ENCODE data around the gene CPZ.

CPZ gene

GRCh38 chr4:8606476-8606875 is 13.9 kb downstream of the CPZ start:
- H3K9ac ChIP-seq (ENCODE audit: low read depth, low read length), result no peak overlapping the region
- H3K27ac ChIP-seq (ENCODE audit: low read depth, low read length), result no peak overlapping the region
- no peaks in the 10 kb centered on the region for H3K9me3 ChIP-seq (ENCODE audit: control insufficient read depth, insufficient read depth, low read length)
- H3K4me1 ChIP-seq (ENCODE audit: control insufficient read depth, insufficient read depth, low read length), result no peaks in the 10 kb centered on the region; the same call in 1 of the 2 replicates
- H3K27me3 ChIP-seq (ENCODE audit: control insufficient read depth, insufficient read depth, low read length), result no peaks in the 10 kb centered on the region
- peaks cover 25% of the 10 kb centered on the region for H3K36me3 ChIP-seq (ENCODE audit: control insufficient read depth, insufficient read depth, low read length)
- no peak overlapping the region for H3K4me3 ChIP-seq (ENCODE audit: low read depth, low read length)

GRCh38 chr4:8606966-8607365 is 14.4 kb downstream of the CPZ start:
- Histone ChIP-seq H3K27me3 (ENCODE audit: control insufficient read depth, insufficient read depth, low read length) (no peaks in the 10 kb centered on the region), H3K9ac (ENCODE audit: low read depth, low read length) (no peak overlapping the region), H3K9me3 (ENCODE audit: control insufficient read depth, insufficient read depth, low read length) (no peaks in the 10 kb centered on the region), H3K4me3 (ENCODE audit: low read depth, low read length) (no peak overlapping the region), H3K4me1 (ENCODE audit: control insufficient read depth, insufficient read depth, low read length) (no peaks in the 10 kb centered on the region; the same call in 1 of the 2 replicates), H3K27ac (ENCODE audit: low read depth, low read length) (no peak overlapping the region), H3K36me3 (ENCODE audit: control insufficient read depth, insufficient read depth, low read length) (peaks cover 20% of the 10 kb centered on the region)

DNA sequence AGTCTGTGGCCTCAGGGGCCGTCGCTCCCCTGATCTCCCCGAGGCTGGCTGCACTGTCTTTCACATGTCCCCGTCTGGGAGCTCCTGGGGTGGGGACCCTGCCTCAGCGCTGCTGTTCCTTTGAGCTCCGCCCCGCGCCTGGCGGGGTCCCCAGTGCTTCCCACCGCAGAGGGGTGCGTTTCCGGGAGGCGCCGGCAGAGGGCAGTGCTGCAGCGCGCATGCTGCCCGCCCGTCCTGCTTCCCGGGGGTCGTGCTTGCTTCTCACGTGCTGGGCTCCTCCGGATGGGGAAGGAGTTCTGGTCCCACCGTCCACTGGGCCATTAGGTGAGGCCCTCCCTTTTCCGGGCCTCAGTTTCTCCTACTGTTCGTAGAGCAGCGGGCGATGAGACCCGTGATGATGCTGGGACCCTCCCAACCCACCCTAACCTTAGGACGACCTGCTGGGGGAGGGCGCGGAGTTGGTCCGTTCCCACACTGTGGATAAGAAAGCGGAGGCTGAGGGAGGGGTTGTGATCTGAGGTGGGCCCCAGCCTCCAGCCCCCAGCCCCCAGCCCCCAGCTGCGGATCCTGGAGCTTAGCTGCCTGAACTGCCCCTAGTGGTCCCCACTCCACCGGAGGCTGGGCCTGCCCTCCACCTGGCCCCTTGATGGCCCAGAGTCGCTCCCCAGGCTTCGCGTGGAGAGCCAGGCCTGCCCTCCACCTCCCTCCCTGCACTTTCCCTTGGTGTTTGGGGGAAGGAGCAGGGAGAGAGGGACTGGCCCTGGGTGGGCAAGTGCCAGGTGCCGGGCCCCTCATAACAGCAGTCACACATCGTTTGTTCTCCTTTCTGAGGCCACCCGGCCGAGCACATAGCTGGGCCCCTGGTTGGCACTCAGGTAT is 15.3 kb downstream of the CPZ start:
- peaks cover 14% of the 10 kb centered on the region for H3K36me3 ChIP-seq (ENCODE audit: control insufficient read depth, insufficient read depth, low read length)
- H3K9me3 ChIP-seq (ENCODE audit: control insufficient read depth, insufficient read depth, low read length), result no peaks in the 10 kb centered on the region
- no peak overlapping the region for H3K27ac ChIP-seq (ENCODE audit: low read depth, low read length)
- H3K27me3 ChIP-seq (ENCODE audit: control insufficient read depth, insufficient read depth, low read length), result no peaks in the 10 kb centered on the region
- H3K4me1 ChIP-seq (ENCODE audit: control insufficient read depth, insufficient read depth, low read length), result no peaks in the 10 kb centered on the region; the same call in 1 of the 2 replicates
- H3K9ac ChIP-seq (ENCODE audit: low read depth, low read length), result no peak overlapping the region
- no peak overlapping the region for H3K4me3 ChIP-seq (ENCODE audit: low read depth, low read length)

GRCh38 chr4:8608714-8609391 is 16.3 kb downstream of the CPZ start:
- no peaks in the 10 kb centered on the region for H3K9me3 ChIP-seq (ENCODE audit: control insufficient read depth, insufficient read depth, low read length)
- no peak overlapping the region for H3K9ac ChIP-seq (ENCODE audit: low read depth, low read length)
- H3K27ac ChIP-seq (ENCODE audit: low read depth, low read length), result no peak overlapping the region
- no peak overlapping the region for H3K4me3 ChIP-seq (ENCODE audit: low read depth, low read length)
- no peaks in the 10 kb centered on the region for H3K27me3 ChIP-seq (ENCODE audit: control insufficient read depth, insufficient read depth, low read length)
- H3K4me1 ChIP-seq (ENCODE audit: control insufficient read depth, insufficient read depth, low read length), result no peaks in the 10 kb centered on the region; the same call in 1 of the 2 replicates
- peaks cover 16% of the 10 kb centered on the region for H3K36me3 ChIP-seq (ENCODE audit: control insufficient read depth, insufficient read depth, low read length)

DNA sequence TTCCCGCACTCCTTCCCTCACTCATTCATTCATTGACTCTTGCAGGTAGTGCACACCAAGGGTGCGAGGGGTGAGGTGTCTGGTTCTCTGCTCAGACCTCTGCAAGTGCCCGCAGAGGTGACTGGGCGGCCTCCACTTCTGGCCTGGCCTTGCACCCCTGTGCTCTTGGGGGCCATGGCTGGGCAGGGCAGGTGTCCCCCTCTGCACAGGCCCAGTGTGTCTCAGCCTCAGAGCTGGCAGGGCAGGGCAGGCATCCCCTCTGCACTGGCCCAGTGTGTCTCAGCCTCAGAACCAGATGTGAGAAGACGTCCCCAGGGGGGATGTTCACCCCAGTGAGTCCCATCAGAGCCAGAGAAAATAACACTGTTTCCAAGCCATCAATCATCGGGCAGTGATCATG is 16.8 kb downstream of the CPZ start:
- Histone ChIP-seq H3K36me3 (ENCODE audit: control insufficient read depth, insufficient read depth, low read length) (peaks cover 22% of the 10 kb centered on the region), H3K4me1 (ENCODE audit: control insufficient read depth, insufficient read depth, low read length) (no peaks in the 10 kb centered on the region; the same call in 1 of the 2 replicates), H3K9me3 (ENCODE audit: control insufficient read depth, insufficient read depth, low read length) (no peaks in the 10 kb centered on the region), H3K9ac (ENCODE audit: low read depth, low read length) (no peak overlapping the region), H3K4me3 (ENCODE audit: low read depth, low read length) (no peak overlapping the region), H3K27ac (ENCODE audit: low read depth, low read length) (no peak overlapping the region), H3K27me3 (ENCODE audit: control insufficient read depth, insufficient read depth, low read length) (no peaks in the 10 kb centered on the region)

DNA sequence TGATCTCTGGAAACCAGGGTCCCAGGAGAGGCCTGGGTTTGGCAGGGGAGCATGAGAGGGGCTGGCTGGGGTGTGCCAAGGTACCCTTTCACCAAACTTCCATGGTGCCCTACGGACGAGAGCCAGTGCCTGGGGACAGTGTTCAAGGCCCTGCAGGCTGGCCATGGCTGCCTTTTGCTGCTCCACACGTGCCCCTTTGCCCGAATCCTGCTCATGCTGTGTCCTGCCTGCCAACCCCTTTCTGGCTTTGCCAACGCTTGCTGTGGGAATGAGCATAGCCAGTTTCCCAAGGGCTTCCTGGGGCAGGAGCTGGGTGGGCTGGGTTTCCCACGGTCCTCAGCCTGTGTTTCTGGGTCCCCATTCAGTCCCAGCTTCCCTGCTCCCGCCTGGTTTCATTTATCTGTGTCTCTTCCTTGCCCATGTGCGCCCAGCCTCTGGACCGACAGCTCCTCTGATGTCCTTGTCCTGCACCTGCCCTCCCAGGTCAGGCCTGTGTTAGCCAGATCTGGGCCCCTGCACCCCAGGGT is 17.3 kb downstream of the CPZ start:
- peaks cover 25% of the 10 kb centered on the region for H3K36me3 ChIP-seq (ENCODE audit: control insufficient read depth, insufficient read depth, low read length)
- H3K9ac ChIP-seq (ENCODE audit: low read depth, low read length), result no peak overlapping the region
- H3K4me1 ChIP-seq (ENCODE audit: control insufficient read depth, insufficient read depth, low read length), result no peaks in the 10 kb centered on the region; the same call in 1 of the 2 replicates
- no peak overlapping the region for H3K4me3 ChIP-seq (ENCODE audit: low read depth, low read length)
- H3K27ac ChIP-seq (ENCODE audit: low read depth, low read length), result no peak overlapping the region
- H3K27me3 ChIP-seq (ENCODE audit: control insufficient read depth, insufficient read depth, low read length), result no peaks in the 10 kb centered on the region
- no peaks in the 10 kb centered on the region for H3K9me3 ChIP-seq (ENCODE audit: control insufficient read depth, insufficient read depth, low read length)

- Histone ChIP-seq H3K9ac (ENCODE audit: low read depth, low read length) (no peak overlapping the region), H3K4me1 (ENCODE audit: control insufficient read depth, insufficient read depth, low read length) (no peaks in the 10 kb centered on the region; the same call in 1 of the 2 replicates), H3K4me3 (ENCODE audit: low read depth, low read length) (no peak overlapping the region), H3K27me3 (ENCODE audit: control insufficient read depth, insufficient read depth, low read length) (no peaks in the 10 kb centered on the region), H3K36me3 (ENCODE audit: control insufficient read depth, insufficient read depth, low read length) (peaks cover 27% of the 10 kb centered on the region), H3K27ac (ENCODE audit: low read depth, low read length) (no peak overlapping the region), H3K9me3 (ENCODE audit: control insufficient read depth, insufficient read depth, low read length) (no peaks in the 10 kb centered on the region)
Observed at GRCh38 chr4:8610858-8611616, 18.5 kb downstream of the CPZ start.

GRCh38 chr4:8612646-8613045 is 20.1 kb downstream of the CPZ start:
- Histone ChIP-seq H3K9ac (ENCODE audit: low read depth, low read length) (no peak overlapping the region), H3K4me3 (ENCODE audit: low read depth, low read length) (no peak overlapping the region), H3K27ac (ENCODE audit: low read depth, low read length) (no peak overlapping the region), H3K9me3 (ENCODE audit: control insufficient read depth, insufficient read depth, low read length) (no peaks in the 10 kb centered on the region), H3K36me3 (ENCODE audit: control insufficient read depth, insufficient read depth, low read length) (peaks cover 27% of the 10 kb centered on the region), H3K4me1 (ENCODE audit: control insufficient read depth, insufficient read depth, low read length) (no peaks in the 10 kb centered on the region), H3K27me3 (ENCODE audit: control insufficient read depth, insufficient read depth, low read length) (no peaks in the 10 kb centered on the region)

DNA sequence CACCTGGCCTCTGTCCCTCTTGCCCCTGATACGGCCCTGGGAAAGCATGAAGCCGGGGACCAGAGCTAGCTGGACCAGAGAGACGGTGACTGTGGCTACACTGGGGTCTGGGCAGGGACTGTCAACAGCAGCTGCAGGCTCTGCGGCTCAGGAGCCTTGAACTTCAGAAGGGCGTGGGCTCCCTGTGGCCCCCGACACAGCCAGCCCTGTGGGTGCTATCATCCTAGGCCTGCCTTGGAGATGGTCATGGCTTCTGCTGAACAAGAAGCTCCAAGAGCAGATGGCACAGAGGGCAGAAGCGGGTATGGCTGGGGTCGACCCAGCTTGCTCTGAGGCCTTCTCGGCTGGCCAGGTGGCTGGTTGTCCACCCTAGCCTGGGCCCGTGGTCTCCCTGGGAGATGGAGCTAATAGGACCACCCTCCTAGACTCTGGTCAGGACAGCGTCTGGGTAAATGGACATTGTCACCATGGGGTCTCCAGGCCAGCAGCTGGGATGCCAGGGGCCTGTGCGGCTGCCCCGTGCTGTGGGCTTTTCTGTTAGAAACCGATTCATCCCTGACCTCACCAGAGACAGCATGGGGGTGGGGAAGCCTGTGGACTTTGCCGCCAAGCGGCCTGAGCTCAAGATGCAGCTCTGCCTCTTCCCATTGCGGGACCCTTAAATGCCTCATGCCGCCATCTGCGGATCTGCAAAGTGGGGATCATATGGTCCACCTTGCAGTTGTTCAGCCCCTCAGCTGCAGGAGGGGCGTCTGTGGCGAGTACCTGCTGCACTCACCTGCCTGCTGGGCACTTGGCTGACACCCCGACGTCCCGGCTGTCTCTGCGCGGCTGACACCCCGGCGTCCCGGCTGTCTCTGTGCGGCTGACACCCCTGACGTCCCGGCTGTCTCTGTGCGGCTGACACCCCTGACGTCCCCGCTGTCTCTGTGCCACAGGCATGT is 21.1 kb downstream of the CPZ start:
- Histone ChIP-seq H3K27me3 (ENCODE audit: control insufficient read depth, insufficient read depth, low read length) (no peaks in the 10 kb centered on the region), H3K4me3 (ENCODE audit: low read depth, low read length) (no peak overlapping the region), H3K9ac (ENCODE audit: low read depth, low read length) (no peak overlapping the region), H3K9me3 (ENCODE audit: control insufficient read depth, insufficient read depth, low read length) (no peaks in the 10 kb centered on the region), H3K36me3 (ENCODE audit: control insufficient read depth, insufficient read depth, low read length) (peaks cover 26% of the 10 kb centered on the region), H3K27ac (ENCODE audit: low read depth, low read length) (no peak overlapping the region), H3K4me1 (ENCODE audit: control insufficient read depth, insufficient read depth, low read length) (no peaks in the 10 kb centered on the region)
